ENCODE data around the gene NLGN1.

Gene NLGN1

GRCh38 chr3:173839859-173840258 is 442.3 kb downstream of the NLGN1 start:
- DNase-seq (ENCODE audit: low read depth) = no peak
- TF ChIP-seq CTCF (IDR thresholded peaks at IDR 0.05; ENCODE audit: low read depth, low read length) (no peak), POLR2A (IDR thresholded peaks at IDR 0.05; ENCODE audit: extremely low read depth, insufficient read length) (no peak), MYC (IDR thresholded peaks at IDR 0.05; ENCODE audit: low read depth, low read length) (no peak), MAX (IDR thresholded peaks at IDR 0.05; ENCODE audit: low read depth, low read length) (no peak)
- no peak overlapping the region for H3K4me3 ChIP-seq (ENCODE audit: low read depth, low read length)

- no peak for TF ChIP-seq MAX (IDR thresholded peaks at IDR 0.05; ENCODE audit: low read depth, low read length)
- no peak for TF ChIP-seq MYC (IDR thresholded peaks at IDR 0.05; ENCODE audit: low read depth, low read length)
- TF ChIP-seq CTCF (IDR thresholded peaks at IDR 0.05; ENCODE audit: low read depth, low read length) = no peak
- TF ChIP-seq POLR2A (IDR thresholded peaks at IDR 0.05; ENCODE audit: extremely low read depth, insufficient read length) = no peak
- no peak for DNase-seq (ENCODE audit: low read depth)
- H3K4me3 ChIP-seq (ENCODE audit: low read depth, low read length) = no peak overlapping the region
Measured at GRCh38 chr3:173841334-173841733, 443.8 kb downstream of the NLGN1 start.

- TF ChIP-seq CTCF (IDR thresholded peaks at IDR 0.05; ENCODE audit: low read depth, low read length) = no peak
- no peak for TF ChIP-seq POLR2A (IDR thresholded peaks at IDR 0.05; ENCODE audit: extremely low read depth, insufficient read length)
- no peak for TF ChIP-seq MYC (IDR thresholded peaks at IDR 0.05; ENCODE audit: low read depth, low read length)
- no peak for TF ChIP-seq MAX (IDR thresholded peaks at IDR 0.05; ENCODE audit: low read depth, low read length)
- no peak for DNase-seq (ENCODE audit: low read depth)
Measured at GRCh38 chr3:173843060-173843459, 445.5 kb downstream of the NLGN1 start.

GRCh38 chr3:173846584-173846983 is 449.0 kb downstream of the NLGN1 start:
- no peak overlapping the region for H3K4me3 ChIP-seq (ENCODE audit: low read depth, low read length)
- TF ChIP-seq CTCF (IDR thresholded peaks at IDR 0.05; ENCODE audit: low read depth, low read length) (no peak), MAX (IDR thresholded peaks at IDR 0.05; ENCODE audit: low read depth, low read length) (no peak), POLR2A (IDR thresholded peaks at IDR 0.05; ENCODE audit: extremely low read depth, insufficient read length) (no peak), MYC (IDR thresholded peaks at IDR 0.05; ENCODE audit: low read depth, low read length) (no peak)

More at GRCh38 chr3:173843060-173843459, 445.5 kb downstream of the NLGN1 start:
- no peak overlapping the region for H3K4me3 ChIP-seq (ENCODE audit: low read depth, low read length)

GRCh38 chr3:173849489-173849888 is 451.9 kb downstream of the NLGN1 start:
- DNase-seq (ENCODE audit: low read depth) = no peak
- no peak overlapping the region for H3K4me3 ChIP-seq (ENCODE audit: low read depth, low read length)
- TF ChIP-seq MYC (IDR thresholded peaks at IDR 0.05; ENCODE audit: low read depth, low read length) = no peak
- TF ChIP-seq MAX (IDR thresholded peaks at IDR 0.05; ENCODE audit: low read depth, low read length) = no peak
- TF ChIP-seq POLR2A (IDR thresholded peaks at IDR 0.05; ENCODE audit: extremely low read depth, insufficient read length) = no peak
- no peak for TF ChIP-seq CTCF (IDR thresholded peaks at IDR 0.05; ENCODE audit: low read depth, low read length)

More at GRCh38 chr3:173846584-173846983, 449.0 kb downstream of the NLGN1 start:
- DNase-seq (ENCODE audit: low read depth) = no peak

Measured in NB4 (cell line).